ENCODE measurements around the gene AQP11.

GRCh38 chr11:77568306-77568705, 21.4 kb upstream of the AQP11 start:
- TF ChIP-seq CTCF (IDR thresholded peaks at IDR 0.05 in 8 of 11, conservative IDR thresholded peaks at IDR 0.05 in 3 of 11) (no peak), POLR2AphosphoS5 (IDR thresholded peaks at IDR 0.05) (no peak), POLR2A (IDR thresholded peaks at IDR 0.05) (no peak)
